SK-MEL-5 (cell line): ENCODE measurements around the gene NAA30. TPM values are rescaled to one million over a fixed set of nuclear protein-coding genes. Genes with fewer than 3 reads are reported as not detected.

Experiments used
- DNase-seq: peaks from one replicate; pipeline ENCODE4 v3.0.0-alpha.2; 2016; ENCODE audit warnings: low read depth, low spot score
- in situ Hi-C: cut with HindIII; loops from 2 replicates; pipeline ENCODE4 v1.10.0; 2016; ENCODE audit warnings: low sequenced_read_pairs, high pct_unique_total_duplicates, low pct_unique_long_range_greater_than_20kb
- total RNA-seq: library from RNA; depleted of rRNA; stranded (reverse); fragments of >200 nt; shearing (Covaris generic); gene quantifications from 2 replicates; pipeline ENCODE4 v1.2.3, GENCODE V29; 2014

Gene NAA30
- total RNA-seq, 1 experiment from 2014 or later, result 17.5 TPM

DNA sequence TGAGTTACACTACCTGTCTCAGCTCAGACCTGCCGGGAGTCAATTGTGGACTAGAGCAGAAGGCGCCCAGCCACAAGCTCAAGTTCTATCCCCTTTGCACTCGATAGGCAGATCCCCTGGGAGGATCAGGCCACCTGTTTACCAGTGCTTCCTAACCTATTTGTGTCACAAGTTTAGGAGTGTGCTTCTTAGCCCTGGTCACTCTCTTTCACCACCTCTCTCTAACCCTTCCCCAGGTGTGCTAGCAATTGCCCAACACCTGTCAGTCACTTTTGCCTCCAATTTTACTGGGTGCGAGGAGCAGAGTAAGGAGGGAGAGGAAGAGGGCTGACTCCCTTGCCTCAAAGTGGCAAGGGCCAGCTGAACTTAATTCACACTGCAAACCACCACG, 745 bp upstream of the NAA30 start:
- DNase-seq, result peak; percentile 10
- in situ Hi-C loops, result no loop called here

DNA sequence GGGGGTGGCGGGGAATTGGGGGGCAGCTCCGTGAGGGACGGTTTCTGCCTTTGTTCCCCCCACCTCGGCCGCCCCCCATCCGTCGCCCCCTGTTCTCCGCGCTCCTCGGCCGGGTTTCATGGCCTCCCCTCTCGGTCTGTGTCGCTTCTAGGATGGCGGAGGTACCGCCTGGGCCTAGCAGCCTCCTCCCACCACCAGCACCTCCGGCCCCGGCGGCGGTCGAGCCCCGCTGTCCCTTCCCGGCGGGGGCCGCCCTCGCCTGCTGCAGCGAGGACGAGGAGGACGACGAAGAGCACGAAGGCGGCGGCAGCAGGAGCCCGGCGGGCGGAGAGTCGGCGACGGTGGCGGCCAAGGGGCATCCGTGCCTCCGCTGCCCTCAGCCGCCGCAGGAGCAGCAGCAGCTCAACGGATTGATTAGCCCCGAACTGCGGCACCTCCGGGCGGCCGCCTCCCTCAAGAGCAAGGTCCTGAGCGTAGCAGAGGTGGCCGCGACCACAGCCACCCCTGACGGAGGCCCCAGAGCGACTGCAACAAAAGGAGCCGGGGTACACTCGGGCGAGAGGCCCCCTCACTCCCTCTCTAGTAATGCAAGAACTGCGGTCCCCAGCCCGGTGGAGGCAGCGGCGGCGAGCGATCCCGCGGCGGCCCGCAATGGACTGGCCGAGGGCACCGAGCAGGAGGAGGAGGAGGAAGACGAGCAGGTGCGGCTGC, 575 bp downstream of the NAA30 start:
- in situ Hi-C loops, result no loop called here
- DNase-seq, result peak; percentile 24

DNA sequence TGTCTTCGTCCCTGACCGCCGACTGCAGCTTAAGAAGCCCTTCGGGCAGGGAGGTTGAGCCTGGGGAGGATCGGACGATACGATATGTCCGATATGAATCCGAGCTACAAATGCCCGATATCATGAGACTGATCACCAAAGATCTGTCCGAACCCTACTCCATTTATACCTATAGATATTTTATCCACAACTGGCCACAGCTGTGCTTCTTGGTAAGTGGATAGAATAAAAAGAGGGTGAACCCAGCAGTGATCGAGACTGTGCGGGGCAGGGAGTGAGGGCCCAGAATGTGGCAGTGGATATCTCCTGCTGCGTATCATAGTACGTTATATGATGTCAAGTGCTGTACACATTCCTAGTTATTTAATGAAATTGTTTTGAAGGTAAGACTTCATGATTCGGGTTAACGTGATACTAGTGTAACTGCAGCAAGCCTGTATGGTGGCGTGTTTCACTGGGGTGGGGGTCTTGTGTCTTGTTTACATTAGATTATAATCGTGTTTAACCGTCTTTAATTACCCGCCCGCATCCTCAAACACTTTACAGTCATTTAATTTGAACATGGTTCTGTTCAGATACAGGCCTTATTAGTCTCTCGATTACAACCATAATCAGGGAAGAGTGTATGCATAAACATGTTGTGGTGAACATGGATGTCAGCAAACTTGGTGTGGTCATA, 1.3 kb downstream of the NAA30 start:
- DNase-seq, result no peak
- in situ Hi-C loops, result no loop called here

DNA sequence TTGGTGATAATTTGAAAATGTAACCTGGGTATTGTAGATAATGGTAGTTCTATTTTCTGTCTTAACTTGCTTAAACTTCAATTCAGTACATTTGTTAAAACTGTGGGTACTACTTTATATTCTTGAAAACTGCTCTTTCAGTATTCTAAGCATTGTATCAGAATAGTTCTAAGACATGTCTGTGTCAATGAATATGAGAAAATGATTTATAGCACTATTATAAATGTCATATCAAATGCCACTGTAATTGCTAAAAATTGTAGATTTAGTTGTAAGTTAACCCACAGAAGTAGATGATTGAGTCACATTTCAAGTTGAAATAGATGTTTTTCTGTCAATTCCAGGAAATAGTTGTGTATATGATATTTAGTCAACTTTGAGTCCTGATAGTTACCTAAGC, 2.4 kb downstream of the NAA30 start:
- no peak for DNase-seq
- in situ Hi-C loops, result no loop called here

DNA sequence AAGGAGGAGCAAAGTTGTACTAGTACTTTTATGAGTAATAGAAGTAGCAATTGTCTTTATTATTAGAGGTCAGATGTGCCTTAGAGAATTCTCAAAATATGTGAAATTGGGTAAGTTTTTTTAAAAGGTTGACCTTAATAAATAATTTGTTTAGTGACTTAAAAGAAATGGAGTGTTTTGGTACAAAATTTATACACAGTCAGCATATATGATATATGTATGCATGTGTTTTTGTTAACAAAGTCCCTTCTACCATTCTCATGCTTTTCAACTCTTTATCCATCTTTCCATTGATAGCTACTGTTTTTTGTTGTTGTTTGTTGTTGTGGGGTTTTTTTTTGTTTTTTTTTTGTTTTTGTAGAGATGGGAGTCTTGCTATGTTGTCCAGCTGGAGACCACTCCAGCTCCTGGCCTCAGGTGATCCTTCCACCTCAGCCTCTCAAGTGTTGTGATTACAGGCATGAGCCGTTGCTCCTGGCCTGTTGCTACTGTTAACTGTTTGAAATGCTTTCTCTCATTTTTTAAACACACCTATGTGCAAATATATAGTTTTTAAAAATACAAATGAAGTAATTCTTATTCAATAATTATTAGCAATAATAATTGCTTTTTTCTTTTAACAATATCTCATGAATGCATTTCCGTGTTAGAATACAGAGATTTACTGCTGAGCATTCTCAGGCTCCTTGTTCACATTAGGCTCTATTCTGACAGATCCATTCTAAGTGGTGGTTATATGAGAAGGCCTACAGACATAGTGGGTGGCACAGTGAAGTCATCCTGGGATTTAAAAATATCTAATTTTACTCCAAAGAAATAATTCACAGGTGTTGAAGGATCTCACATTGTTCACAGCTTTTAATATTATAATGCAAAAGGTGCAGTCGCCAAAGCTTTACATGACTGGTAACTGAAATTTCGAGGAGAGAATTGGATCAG, 10.4 kb downstream of the NAA30 start:
- in situ Hi-C loops, result no loop called here
- no peak for DNase-seq

DNA sequence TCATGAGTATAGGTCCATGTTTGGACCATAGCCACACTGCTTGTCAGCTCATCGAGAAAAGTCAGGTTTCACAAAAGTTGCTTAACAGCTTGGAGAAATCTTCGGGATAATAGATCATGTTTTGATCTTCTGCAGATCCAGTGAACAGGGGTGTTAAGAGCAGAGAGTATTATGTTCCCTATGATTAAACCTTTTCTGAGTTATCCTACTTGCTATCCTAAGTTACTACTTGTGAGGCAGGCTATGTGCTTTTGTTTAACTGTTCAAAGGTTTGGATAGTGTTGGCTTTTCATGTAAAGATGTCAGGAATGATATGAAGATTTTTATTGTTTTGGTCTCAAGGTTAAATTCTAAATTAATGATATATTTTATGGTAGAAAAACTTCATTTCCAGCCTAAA, 11.1 kb downstream of the NAA30 start:
- DNase-seq, result no peak
- in situ Hi-C loops, result no loop called here

DNA sequence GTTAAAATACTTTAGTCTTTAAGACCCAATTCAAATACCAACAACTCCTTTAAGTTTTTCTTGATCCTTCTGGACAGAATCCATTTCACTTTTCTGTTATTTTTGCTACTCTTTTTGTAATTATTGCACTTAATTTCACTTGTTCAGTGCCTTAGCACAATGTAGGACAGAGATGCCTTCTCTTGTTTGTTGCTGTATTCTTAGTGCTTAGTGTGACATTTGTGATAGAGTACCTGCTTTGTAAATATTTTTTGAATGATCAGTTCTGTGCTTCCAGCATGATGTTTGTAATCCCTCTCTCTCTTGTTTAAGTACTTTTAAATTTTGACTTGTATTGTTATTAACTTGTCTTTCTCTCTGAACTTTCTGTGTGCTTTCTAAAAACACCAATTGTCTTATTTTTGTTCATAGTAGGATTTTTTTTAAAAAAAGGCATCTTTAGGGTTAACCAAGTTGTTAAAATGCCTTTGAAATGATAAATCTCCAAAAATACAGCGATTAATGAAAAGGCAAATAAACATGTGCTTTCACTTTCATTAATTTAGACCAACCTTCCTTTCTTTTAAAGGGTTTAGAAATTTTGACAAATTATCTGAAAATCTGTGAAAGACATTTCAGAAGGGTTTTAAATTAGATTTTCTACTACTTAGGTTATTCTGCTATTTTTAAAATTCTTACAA, 11.9 kb downstream of the NAA30 start:
- DNase-seq, result no peak
- in situ Hi-C loops, result no loop called here

DNA sequence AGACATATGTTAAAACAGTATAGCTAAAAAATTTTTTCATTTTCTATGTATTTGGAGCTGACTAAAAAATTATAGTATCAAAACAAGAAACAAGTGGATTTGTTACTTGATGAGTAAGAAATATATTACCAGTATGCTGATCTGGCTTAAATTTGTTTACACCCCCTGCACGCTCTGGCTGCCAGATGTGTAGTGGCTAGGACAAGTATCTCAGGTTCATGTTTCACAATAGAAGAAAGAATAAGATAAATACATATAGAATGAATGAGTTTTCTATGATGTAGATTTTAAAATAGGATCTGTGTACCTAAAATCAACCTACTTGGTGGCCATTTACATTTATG, 13.1 kb downstream of the NAA30 start:
- DNase-seq, result no peak
- in situ Hi-C loops, result no loop called here

DNA sequence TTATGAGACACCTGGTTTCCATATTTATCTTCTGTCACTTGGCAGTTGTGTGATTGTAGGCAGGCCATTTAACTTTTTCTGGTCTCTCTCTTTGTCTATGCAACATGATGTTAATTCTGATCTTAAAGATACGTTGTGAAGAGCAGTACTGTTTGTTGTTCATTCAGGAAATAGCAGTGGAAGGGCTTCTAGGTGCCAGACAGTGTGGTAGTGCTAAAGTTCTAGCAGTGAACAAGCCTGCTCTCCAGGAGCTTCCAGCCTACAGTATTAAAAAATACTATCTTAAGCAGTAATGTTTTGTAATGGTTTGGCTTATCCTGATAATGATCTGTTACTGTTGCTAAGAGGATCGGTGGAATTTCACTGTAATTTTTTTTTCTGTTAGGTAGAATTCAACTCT, 15.2 kb downstream of the NAA30 start:
- no peak for DNase-seq
- in situ Hi-C loops, result no loop called here

DNA sequence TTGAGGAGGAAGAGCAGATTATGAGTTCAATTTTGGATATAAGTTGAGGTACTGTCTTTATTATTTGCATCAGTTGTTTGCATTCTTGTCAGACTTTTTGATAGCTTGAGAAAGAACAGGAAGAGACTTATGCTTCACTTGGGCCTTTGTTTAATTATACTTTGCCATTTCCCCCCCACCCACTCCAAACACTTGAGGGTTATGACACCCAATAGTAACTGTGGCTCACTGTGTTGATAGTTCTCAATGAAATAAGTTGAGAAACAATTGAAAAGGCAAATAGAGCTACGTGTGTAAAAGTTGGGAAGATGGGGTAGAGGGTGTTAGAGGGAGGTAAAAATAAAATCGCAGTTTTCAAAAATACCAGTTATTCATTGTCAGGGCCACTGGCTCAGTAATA, 17.7 kb downstream of the NAA30 start:
- in situ Hi-C loops, result no loop called here
- DNase-seq, result no peak

DNA sequence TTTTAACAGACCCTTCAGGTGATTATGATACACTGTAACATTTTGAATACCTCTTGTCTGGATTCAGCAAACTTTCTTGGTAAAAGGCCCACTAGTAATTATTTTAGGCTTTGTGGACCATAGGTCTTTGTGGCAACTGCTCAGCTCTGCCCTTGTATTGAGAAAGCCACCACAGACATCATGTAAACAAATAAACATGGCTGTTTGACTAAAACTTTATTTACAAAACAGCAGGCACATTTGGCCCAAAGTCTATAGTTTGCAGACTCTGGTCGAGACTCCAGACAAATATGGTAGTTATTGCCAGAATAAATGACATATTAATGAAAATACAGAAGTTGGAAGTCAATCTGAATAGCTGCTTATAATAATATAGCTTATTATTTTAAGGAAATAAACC, 18.2 kb downstream of the NAA30 start:
- in situ Hi-C loops, result no loop called here
- DNase-seq, result no peak

DNA sequence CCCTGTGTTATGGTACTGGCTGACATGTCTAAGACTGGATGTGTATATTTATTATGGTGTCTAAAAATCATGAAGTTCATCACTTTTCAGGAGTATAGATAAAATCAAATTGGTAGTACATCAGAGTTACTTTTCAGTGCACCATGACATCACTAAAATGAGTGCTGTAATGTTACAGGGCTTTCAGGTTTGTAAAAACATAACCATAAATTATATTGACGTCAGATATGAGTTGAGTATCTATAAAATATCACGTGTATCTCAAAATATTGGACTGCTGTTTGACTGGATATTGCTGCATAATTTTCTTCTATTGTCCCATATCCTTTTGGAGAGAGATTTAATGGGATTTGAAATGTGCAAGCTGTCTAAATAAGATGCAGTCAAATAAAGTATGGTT, 22.0 kb downstream of the NAA30 start:
- no peak for DNase-seq
- in situ Hi-C loops, result no loop called here

DNA sequence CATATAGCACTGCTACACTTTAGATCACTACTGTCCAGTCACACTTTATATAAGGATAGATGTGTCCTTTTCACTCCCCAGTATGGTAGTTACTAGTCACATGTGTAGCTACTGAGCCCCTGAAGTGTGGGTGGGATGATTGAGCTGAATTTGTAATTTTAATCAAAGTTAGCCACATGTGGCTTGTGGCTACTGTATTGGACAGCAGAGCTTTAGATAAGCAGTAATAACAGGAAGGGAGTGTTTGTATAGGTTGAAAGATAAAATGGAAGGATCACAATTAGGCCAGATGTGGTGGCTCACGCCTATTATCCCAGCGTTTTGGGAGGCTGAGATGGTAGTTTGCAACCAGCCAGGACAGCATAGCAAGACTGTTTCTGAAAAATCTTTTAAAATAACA, 23.5 kb downstream of the NAA30 start:
- in situ Hi-C loops, result no loop called here
- DNase-seq, result no peak

DNA sequence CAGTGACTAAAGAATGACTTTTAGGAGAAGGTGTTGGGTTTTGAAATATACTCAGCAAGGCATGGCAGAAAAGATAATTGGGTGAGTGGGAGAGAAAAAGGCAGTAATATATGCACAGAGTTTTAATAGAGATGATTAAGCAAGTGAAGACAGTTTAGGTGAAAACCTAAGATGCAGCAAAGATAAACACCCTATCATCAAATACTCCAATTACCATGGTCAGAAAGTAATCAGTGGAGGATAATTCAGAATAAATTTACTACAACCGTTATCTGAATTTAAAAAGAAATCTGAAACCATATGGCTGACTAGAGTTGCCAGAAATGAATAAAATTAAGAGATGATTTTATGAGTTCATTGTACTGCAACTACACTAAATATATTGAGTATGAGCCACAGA, 26.8 kb downstream of the NAA30 start:
- in situ Hi-C loops, result no loop called here
- DNase-seq, result no peak

DNA sequence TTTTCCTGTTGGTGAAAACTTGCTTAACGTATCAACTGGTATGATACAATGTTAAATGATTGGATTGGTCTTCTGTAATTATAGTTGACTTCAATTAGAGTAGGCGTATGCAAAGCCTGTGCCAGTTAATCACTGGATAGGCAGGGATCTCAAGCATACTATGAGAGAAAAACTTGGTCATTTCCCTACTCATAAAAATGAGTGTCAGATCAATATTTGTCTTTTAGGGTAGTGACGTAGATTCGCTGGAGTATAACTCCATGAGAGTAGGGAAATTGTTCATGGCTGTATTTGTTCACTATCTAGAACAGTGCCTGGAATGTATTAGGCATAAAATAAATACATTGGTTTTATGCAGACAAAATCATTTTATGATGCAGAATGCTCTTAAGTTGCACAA, 28.6 kb downstream of the NAA30 start:
- no peak for DNase-seq
- in situ Hi-C loops, result no loop called here

DNA sequence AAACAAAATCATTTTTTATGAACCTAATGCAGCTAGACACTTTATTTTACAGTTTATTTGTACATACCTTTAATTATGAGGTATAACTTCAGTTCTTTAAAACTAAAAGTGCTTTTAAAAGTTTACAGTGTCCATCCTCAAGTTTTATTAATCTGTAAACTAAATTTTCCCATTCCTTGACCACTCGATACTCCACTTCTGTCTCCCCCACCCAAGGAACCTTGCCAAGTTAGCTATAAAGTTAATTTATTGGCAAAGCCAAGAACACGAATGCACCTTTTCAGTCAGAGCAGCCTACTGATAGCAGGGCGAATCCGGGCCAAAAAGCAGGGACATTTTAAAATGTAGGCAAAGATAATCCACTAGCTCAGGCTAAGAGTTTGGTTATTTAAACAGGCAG, 29.6 kb downstream of the NAA30 start:
- in situ Hi-C loops, result no loop called here
- DNase-seq, result no peak

DNA sequence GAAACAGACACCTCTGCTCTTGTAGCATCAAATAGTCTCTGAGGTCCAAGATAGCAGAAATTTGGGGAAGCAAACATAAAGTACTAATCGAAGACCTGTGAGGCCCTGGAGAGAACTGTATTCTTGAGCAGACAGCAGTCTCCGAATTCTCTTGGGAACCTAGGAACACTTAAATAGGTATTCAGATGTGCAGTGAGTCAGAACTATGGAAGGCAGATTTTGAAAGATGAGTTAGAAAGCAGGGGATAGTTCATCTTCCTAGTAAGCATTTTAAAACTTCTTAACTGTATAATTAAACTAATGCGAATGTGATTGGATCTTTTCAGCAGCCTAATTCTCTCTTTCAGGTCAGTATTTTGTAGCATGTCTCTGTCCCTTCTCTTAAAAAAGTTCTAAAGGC, 30.6 kb downstream of the NAA30 start:
- in situ Hi-C loops, result no loop called here
- no peak for DNase-seq

DNA sequence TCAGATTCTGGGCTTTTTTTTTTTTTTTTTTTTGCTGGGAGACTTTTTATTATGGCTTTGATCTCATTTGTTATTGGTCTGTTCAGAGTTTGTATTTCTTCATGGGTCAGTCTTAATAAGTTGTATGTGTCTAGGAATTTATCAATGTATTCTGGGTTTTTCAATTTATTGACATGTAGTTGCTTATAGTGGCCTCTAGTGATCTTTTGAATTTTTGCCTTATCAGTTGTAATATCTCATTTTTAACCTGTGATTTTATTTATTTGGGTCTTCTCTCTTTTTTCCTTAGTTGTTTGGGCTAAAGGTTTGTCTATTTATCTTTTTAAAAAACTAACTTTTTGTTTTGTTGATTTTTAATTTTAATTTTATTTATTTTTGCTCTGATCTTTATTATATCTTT, 45.5 kb downstream of the NAA30 start:
- in situ Hi-C loops, result no loop called here
- no peak for DNase-seq
